ENCODE measurements around the gene ABCB11.

Gene ABCB11

DNA sequence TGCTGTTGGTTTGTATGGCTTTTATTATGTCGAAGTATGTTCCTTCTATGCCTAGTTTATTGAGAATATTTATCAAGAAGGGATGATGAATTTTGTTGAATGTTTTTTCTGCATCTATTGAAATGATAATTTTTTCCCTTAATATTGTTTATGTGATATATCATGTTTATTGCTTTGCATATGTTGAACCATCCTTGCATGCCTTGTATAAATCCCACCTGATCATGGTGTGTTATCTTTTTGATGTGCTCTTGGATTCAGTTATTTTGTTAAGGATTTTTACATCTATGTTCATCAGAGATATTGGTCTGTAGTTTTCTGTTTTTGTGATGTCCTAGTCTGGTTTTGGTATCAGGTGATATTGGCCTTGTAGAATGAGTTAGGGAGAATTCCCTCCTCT is 79.3 kb downstream of the ABCB11 start:
- no peak overlapping the region for H2AK5ac ChIP-seq (ENCODE audit: low read length)
- H3K27me3 ChIP-seq (ENCODE audit: insufficient read depth, low read length), result no peaks in the 10 kb centered on the region
- H3K9me3 ChIP-seq (ENCODE audit: insufficient read depth, low read depth, low read length), result no peaks in the 10 kb centered on the region
- H3K4ac ChIP-seq (ENCODE audit: low read depth, low read length), result no peak overlapping the region
- no peak overlapping the region for H3K23ac ChIP-seq (ENCODE audit: low read length)
- no peak overlapping the region for H2BK120ac ChIP-seq (ENCODE audit: insufficient read depth, low read length, poor library complexity)
- H3K79me1 ChIP-seq (ENCODE audit: low read length), result no peaks in the 10 kb centered on the region
- no peak overlapping the region for H3K9ac ChIP-seq (ENCODE audit: low read length)
- no peak overlapping the region for H4K8ac ChIP-seq (ENCODE audit: low read depth, low read length)
- H2AFZ ChIP-seq (ENCODE audit: insufficient read depth, low read length, poor library complexity), result no peak overlapping the region
- no peaks in the 10 kb centered on the region for H3K79me2 ChIP-seq (ENCODE audit: control insufficient read depth, insufficient read depth, low read length, poor library complexity)
- H3K27ac ChIP-seq (ENCODE audit: low read depth, low read length), result no peak overlapping the region
- no CpG with 5 or more reads among the region's 1 CpG for WGBS (ENCODE audit: extremely low coverage, insufficient coverage, insufficient read length)
- H3K4me2 ChIP-seq (ENCODE audit: low read length), result no peak overlapping the region
- no peak overlapping the region for H3K14ac ChIP-seq (ENCODE audit: low read length)
- H2BK5ac ChIP-seq (ENCODE audit: low read depth, low read length, poor library complexity), result no peak overlapping the region
- no peaks in the 10 kb centered on the region for H3K36me3 ChIP-seq (ENCODE audit: control insufficient read depth in 1 of 2, insufficient read depth in 2 of 2, low read length in 2 of 2)
- no peak overlapping the region for H3K18ac ChIP-seq (ENCODE audit: low read length)
- no peak overlapping the region for H4K91ac ChIP-seq (ENCODE audit: low read depth, low read length)
- no peak for DNase-seq
- no peak overlapping the region for H2BK12ac ChIP-seq (ENCODE audit: low read length)
- H4K12ac ChIP-seq (ENCODE audit: low read depth, low read length), result no peak overlapping the region
- no peaks in the 10 kb centered on the region for H3K4me1 ChIP-seq (ENCODE audit: control insufficient read depth in 1 of 2, insufficient read depth in 2 of 2, low read length in 2 of 2)
- no peak overlapping the region for H3K4me3 ChIP-seq (ENCODE audit: low read depth, low read length)

DNA sequence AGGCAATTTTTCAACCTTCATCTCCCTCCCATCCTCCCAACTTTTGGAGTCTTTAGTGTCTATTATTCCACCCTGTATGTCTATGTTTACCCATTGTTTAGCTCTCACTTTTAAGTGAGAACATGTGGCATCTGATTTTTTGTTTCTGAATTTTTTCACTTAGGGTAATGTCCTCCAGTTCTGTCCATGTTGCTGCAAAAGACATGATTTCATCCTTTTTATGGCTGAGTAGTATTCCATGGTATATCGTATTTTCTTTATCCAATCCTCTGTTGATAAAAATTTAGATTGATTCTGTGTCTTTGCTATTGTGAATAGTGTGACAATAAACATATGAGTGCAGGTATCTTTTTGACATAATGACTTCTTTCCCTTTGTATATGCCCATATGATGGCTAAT is 81.8 kb downstream of the ABCB11 start:
- Histone ChIP-seq H4K91ac (ENCODE audit: low read depth, low read length) (no peak overlapping the region), H3K4me1 (ENCODE audit: control insufficient read depth in 1 of 2, insufficient read depth in 2 of 2, low read length in 2 of 2) (no peaks in the 10 kb centered on the region), H3K79me1 (ENCODE audit: low read length) (no peaks in the 10 kb centered on the region), H2AK5ac (ENCODE audit: low read length) (no peak overlapping the region), H3K18ac (ENCODE audit: low read length) (no peak overlapping the region), H3K27me3 (ENCODE audit: insufficient read depth, low read length) (no peaks in the 10 kb centered on the region), H2BK5ac (ENCODE audit: low read depth, low read length, poor library complexity) (no peak overlapping the region), H2BK120ac (ENCODE audit: insufficient read depth, low read length, poor library complexity) (no peak overlapping the region), H3K4me3 (ENCODE audit: low read depth, low read length) (no peak overlapping the region), H3K4me2 (ENCODE audit: low read length) (no peak overlapping the region), H3K23ac (ENCODE audit: low read length) (no peak overlapping the region), H3K9me3 (ENCODE audit: insufficient read depth, low read depth, low read length) (no peaks in the 10 kb centered on the region), H2AFZ (ENCODE audit: insufficient read depth, low read length, poor library complexity) (no peak overlapping the region), H3K79me2 (ENCODE audit: control insufficient read depth, insufficient read depth, low read length, poor library complexity) (no peaks in the 10 kb centered on the region), H2BK12ac (ENCODE audit: low read length) (no peak overlapping the region), H3K36me3 (ENCODE audit: control insufficient read depth in 1 of 2, insufficient read depth in 2 of 2, low read length in 2 of 2) (no peaks in the 10 kb centered on the region), H4K8ac (ENCODE audit: low read depth, low read length) (no peak overlapping the region), H3K9ac (ENCODE audit: low read length) (no peak overlapping the region), H3K14ac (ENCODE audit: low read length) (no peak overlapping the region), H3K27ac (ENCODE audit: low read depth, low read length) (no peak overlapping the region), H3K4ac (ENCODE audit: low read depth, low read length) (no peak overlapping the region), H4K12ac (ENCODE audit: low read depth, low read length) (no peak overlapping the region)
- WGBS (ENCODE audit: extremely low coverage, insufficient coverage, insufficient read length), result no CpG with 5 or more reads among the region's 1 CpG
- no peak for DNase-seq

DNA sequence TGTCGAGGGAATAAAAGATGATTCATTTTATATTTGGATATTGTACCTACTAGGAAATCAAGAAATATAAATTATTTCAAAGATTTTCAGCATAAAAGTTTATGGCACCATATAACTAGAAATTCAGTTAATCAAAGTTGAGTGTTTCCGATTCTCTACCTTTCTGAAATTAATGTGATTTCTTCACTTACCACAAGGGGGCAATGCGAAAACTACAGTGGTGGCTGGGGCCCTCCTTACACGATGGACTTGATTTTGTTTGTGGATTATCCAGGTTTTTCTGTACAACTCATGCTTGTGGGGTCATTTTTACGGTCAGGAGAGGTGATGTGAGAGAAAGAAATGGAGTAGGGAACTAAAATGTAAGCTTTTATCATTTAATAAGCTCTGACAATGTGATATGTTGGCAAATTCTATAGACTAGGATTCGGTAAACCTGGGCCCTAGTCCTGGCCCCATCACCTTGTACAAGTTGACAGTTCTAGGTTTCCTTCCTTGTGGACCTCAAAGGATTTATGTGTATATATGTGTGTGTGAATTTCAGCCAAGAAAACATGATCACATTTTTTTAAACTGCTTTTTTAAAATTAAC is 82.4 kb downstream of the ABCB11 start:
- H2BK120ac ChIP-seq (ENCODE audit: insufficient read depth, low read length, poor library complexity), result no peak overlapping the region
- H3K18ac ChIP-seq (ENCODE audit: low read length), result no peak overlapping the region
- H2AFZ ChIP-seq (ENCODE audit: insufficient read depth, low read length, poor library complexity), result no peak overlapping the region
- H4K91ac ChIP-seq (ENCODE audit: low read depth, low read length), result no peak overlapping the region
- no peaks in the 10 kb centered on the region for H3K4me1 ChIP-seq (ENCODE audit: control insufficient read depth in 1 of 2, insufficient read depth in 2 of 2, low read length in 2 of 2)
- H3K4me2 ChIP-seq (ENCODE audit: low read length), result no peak overlapping the region
- no peak overlapping the region for H3K4me3 ChIP-seq (ENCODE audit: low read depth, low read length)
- peak in 1 of 2 donors; percentile 64 for DNase-seq
- no peak overlapping the region for H4K8ac ChIP-seq (ENCODE audit: low read depth, low read length)
- H2BK5ac ChIP-seq (ENCODE audit: low read depth, low read length, poor library complexity), result no peak overlapping the region
- no peak overlapping the region for H3K27ac ChIP-seq (ENCODE audit: low read depth, low read length)
- H3K9ac ChIP-seq (ENCODE audit: low read length), result no peak overlapping the region
- H4K12ac ChIP-seq (ENCODE audit: low read depth, low read length), result no peak overlapping the region
- H2BK12ac ChIP-seq (ENCODE audit: low read length), result no peak overlapping the region
- no CpG with 5 or more reads among the region's 6 CpGs for WGBS (ENCODE audit: extremely low coverage, insufficient coverage, insufficient read length)
- no peak overlapping the region for H2AK5ac ChIP-seq (ENCODE audit: low read length)
- no peaks in the 10 kb centered on the region for H3K79me1 ChIP-seq (ENCODE audit: low read length)
- H3K23ac ChIP-seq (ENCODE audit: low read length), result no peak overlapping the region
- no peaks in the 10 kb centered on the region for H3K27me3 ChIP-seq (ENCODE audit: insufficient read depth, low read length)
- H3K36me3 ChIP-seq (ENCODE audit: control insufficient read depth in 1 of 2, insufficient read depth in 2 of 2, low read length in 2 of 2), result no peaks in the 10 kb centered on the region
- H3K14ac ChIP-seq (ENCODE audit: low read length), result no peak overlapping the region
- no peak overlapping the region for H3K4ac ChIP-seq (ENCODE audit: low read depth, low read length)
- H3K79me2 ChIP-seq (ENCODE audit: control insufficient read depth, insufficient read depth, low read length, poor library complexity), result no peaks in the 10 kb centered on the region
- H3K9me3 ChIP-seq (ENCODE audit: insufficient read depth, low read depth, low read length), result no peaks in the 10 kb centered on the region

DNA sequence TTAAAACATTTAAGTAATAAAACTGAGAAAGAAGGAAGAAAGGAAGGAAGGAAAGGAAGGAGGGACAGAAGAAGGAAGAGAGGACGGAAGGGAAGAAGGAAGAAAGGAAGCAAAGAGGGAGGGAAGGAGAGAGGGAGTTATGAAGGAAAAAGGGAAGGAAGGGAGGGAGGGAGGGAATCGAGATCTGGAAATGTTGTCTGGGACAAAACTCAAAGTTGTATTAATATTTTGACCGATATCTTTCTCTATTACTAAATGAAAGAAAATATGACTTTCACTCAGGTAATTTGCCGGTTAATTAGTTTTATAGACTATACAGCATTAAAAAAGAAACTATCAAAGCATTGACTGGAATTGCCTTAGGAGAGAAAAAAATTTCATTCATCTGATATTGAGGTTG is 85.6 kb downstream of the ABCB11 start:
- Histone ChIP-seq H3K79me1 (ENCODE audit: low read length) (no peaks in the 10 kb centered on the region), H3K4ac (ENCODE audit: low read depth, low read length) (no peak overlapping the region), H3K4me2 (ENCODE audit: low read length) (no peak overlapping the region), H3K27me3 (ENCODE audit: insufficient read depth, low read length) (no peaks in the 10 kb centered on the region), H3K4me3 (ENCODE audit: low read depth, low read length) (no peak overlapping the region), H4K8ac (ENCODE audit: low read depth, low read length) (no peak overlapping the region), H3K36me3 (ENCODE audit: control insufficient read depth in 1 of 2, insufficient read depth in 2 of 2, low read length in 2 of 2) (no peaks in the 10 kb centered on the region), H2AFZ (ENCODE audit: insufficient read depth, low read length, poor library complexity) (no peak overlapping the region), H3K23ac (ENCODE audit: low read length) (no peak overlapping the region), H3K4me1 (ENCODE audit: control insufficient read depth in 1 of 2, insufficient read depth in 2 of 2, low read length in 2 of 2) (no peaks in the 10 kb centered on the region), H2BK5ac (ENCODE audit: low read depth, low read length, poor library complexity) (no peak overlapping the region), H3K18ac (ENCODE audit: low read length) (no peak overlapping the region), H3K14ac (ENCODE audit: low read length) (no peak overlapping the region), H2AK5ac (ENCODE audit: low read length) (no peak overlapping the region), H2BK120ac (ENCODE audit: insufficient read depth, low read length, poor library complexity) (no peak overlapping the region), H2BK12ac (ENCODE audit: low read length) (no peak overlapping the region), H3K9me3 (ENCODE audit: insufficient read depth, low read depth, low read length) (no peaks in the 10 kb centered on the region), H3K9ac (ENCODE audit: low read length) (no peak overlapping the region), H4K91ac (ENCODE audit: low read depth, low read length) (no peak overlapping the region), H4K12ac (ENCODE audit: low read depth, low read length) (no peak overlapping the region), H3K27ac (ENCODE audit: low read depth, low read length) (no peak overlapping the region), H3K79me2 (ENCODE audit: control insufficient read depth, insufficient read depth, low read length, poor library complexity) (no peaks in the 10 kb centered on the region)
- no peak for DNase-seq
- whole genome bisulfite sequencing (ENCODE audit: extremely low coverage, insufficient coverage, insufficient read length), result 100% methylated on average over 1 of the region's 4 CpGs
